ENCODE measurements around the gene FRMD5.

DNA sequence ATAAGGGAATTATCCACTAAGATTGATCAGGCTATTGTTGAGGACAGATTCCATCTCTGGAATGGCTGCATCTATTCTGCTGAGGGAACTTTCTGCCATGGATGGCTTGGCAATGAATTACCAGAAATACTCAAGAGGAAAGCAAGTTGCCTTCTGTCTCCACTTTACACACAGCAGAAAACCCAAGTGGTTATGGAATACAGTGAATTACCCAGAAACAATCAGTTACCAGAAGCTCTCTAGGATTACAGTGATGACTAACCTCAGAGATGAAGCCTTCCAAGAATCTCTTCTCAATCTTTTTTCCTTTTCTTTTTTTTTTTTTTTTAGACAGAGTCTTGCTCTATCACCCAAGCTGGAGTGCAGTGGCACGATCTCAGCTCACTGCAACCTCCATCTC is 185.0 kb downstream of the FRMD5 start:
- TF ChIP-seq, protein P1, sequence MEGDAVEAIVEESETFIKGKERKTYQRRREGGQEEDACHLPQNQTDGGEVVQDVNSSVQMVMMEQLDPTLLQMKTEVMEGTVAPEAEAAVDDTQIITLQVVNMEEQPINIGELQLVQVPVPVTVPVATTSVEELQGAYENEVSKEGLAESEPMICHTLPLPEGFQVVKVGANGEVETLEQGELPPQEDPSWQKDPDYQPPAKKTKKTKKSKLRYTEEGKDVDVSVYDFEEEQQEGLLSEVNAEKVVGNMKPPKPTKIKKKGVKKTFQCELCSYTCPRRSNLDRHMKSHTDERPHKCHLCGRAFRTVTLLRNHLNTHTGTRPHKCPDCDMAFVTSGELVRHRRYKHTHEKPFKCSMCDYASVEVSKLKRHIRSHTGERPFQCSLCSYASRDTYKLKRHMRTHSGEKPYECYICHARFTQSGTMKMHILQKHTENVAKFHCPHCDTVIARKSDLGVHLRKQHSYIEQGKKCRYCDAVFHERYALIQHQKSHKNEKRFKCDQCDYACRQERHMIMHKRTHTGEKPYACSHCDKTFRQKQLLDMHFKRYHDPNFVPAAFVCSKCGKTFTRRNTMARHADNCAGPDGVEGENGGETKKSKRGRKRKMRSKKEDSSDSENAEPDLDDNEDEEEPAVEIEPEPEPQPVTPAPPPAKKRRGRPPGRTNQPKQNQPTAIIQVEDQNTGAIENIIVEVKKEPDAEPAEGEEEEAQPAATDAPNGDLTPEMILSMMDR (optimal IDR thresholded peaks at IDR 0.05 in 1 of 3, IDR thresholded peaks at IDR 0.05 in 1 of 3, conservative IDR thresholded peaks at IDR 0.05 in 1 of 3; ENCODE audit: extremely low read depth in 1 of 3, insufficient read depth in 2 of 3, low read length in 3 of 3), result no peak
- no peak for TF ChIP-seq EZH2 (IDR thresholded peaks at IDR 0.05; ENCODE audit: low read length)

Data from keratinocyte (primary cell).